ENCODE data around the gene RGS1.
"Not testable (repeated sequence)": the region's sequence is repeated elsewhere in the genome, so short reads cannot be mapped to it uniquely, and the experiment has no call there.

The RGS1 gene
- 25.3 to 97.7 reads per million in 2 donors for total RNA-seq

- no peak for DNase-seq
Observed at GRCh38 chr1:192575499-192576189, at the start of gene RGS1. Gene RGS1, plus strand, starts transcription at chr1:192575773. Its CDS starts 20 bp downstream, at chr1:192575793.

GRCh38 chr1:192527111-192527795 lies 48.3 kb upstream of the RGS1 start:
- DNase-seq = no peak

GRCh38 chr1:192527950-192528349 lies 47.6 kb upstream of the RGS1 start:
- no peak for DNase-seq

GRCh38 chr1:192529031-192529755 lies 46.4 kb upstream of the RGS1 start:
- DNase-seq = no peak

GRCh38 chr1:192529811-192530210 lies 45.8 kb upstream of the RGS1 start:
- DNase-seq = no peak

- DNase-seq = no peak
Observed at GRCh38 chr1:192530254-192530653, 45.3 kb upstream of the RGS1 start.

GRCh38 chr1:192531037-192531703 lies 44.4 kb upstream of the RGS1 start:
- DNase-seq = not testable (repeated sequence)

- no peak for DNase-seq
Observed at GRCh38 chr1:192534666-192535065, 40.9 kb upstream of the RGS1 start.

- DNase-seq = no peak
Observed at GRCh38 chr1:192535916-192536664, 39.5 kb upstream of the RGS1 start.

GRCh38 chr1:192538407-192539296 lies 36.9 kb upstream of the RGS1 start:
- no peak for DNase-seq

- DNase-seq = no peak
Observed at GRCh38 chr1:192539297-192540092, 36.1 kb upstream of the RGS1 start.

GRCh38 chr1:192543445-192543844 lies 32.1 kb upstream of the RGS1 start:
- DNase-seq = no peak

- DNase-seq = no peak
Observed at GRCh38 chr1:192545896-192546521, 29.6 kb upstream of the RGS1 start.

GRCh38 chr1:192546596-192547190 lies 28.9 kb upstream of the RGS1 start:
- no peak for DNase-seq

- DNase-seq = no peak
Observed at GRCh38 chr1:192547501-192547900, 28.1 kb upstream of the RGS1 start.

- no peak for DNase-seq
Observed at GRCh38 chr1:192549937-192550336, 25.6 kb upstream of the RGS1 start.

GRCh38 chr1:192550922-192551534 lies 24.5 kb upstream of the RGS1 start:
- DNase-seq = no peak

- DNase-seq = no peak
Observed at GRCh38 chr1:192552760-192553191, 22.8 kb upstream of the RGS1 start.

- no peak for DNase-seq
Observed at GRCh38 chr1:192553741-192554140, 21.8 kb upstream of the RGS1 start.
